HEK293T (cell line): ENCODE data around the gene COMP.

Experiments
- NFRKB ChIP-seq: fragments of 450-650 bp; IDR thresholded peaks from 2 replicates; pipeline ENCODE4 v1.6.1; 2016; ENCODE audit warnings: mild to moderate bottlenecking, moderate library complexity
- SP1 ChIP-seq: fragments of 450-650 bp; IDR thresholded peaks from 2 replicates; pipeline ENCODE4 v1.6.1; 2017
- SUZ12 ChIP-seq: fragments of 450-650 bp; IDR thresholded peaks from 2 replicates; pipeline ENCODE4 v1.6.1; 2016; ENCODE audit warnings: mild to moderate bottlenecking

DNA sequence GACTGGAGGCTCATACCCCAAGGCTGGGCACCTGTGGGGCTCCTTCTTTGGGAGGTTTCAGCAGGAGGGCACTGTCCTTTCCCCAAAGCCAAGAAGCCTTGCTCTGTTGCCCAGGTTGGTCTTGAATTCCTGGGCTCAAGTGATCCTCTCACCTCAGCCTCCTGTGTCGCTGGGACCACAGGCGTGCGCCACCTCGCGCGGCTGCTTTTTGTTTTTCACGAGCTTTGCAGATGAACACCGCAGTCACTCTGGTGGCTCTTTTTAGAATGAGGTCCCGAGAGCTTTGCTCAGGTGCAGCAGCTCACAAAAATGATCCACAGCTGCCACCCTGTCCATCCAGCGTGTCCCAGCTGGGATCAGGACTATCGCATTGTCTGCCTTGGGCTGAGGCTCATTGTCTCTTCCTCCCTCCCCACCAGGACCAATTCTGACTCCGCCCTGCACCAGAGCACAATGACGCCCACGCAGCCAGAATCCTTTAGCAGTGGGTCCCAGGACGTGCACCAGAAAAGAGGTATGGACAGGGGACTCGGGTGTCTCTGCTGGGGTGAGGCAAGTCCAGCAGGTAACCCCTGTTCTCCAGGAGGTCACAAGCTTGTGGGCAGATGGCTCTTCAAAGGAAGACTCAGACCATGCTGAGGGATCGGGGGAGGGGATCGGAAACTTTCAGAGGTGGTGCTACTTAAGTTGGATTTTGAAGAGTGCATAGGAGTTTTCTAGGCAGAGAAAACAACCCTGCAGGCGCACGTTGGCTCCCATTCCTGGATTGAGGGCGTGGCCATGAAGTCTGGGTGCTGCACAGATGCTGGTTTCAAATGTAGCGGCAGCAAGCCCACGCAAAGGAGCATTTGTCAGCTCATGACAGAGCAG lies 41.5 kb downstream of the COMP start:
- TF ChIP-seq SP1 (no peak), NFRKB (no peak), SUZ12 (no peak)
